Esophagus muscularis mucosa (tissue), 4 donors: ENCODE results near the gene LRP2.

ENCODE experiments used
- EP300 ChIP-seq: sonication (generic); formaldehyde crosslinking; IDR thresholded peaks from one replicate; pipeline ENCODE4 v1.6.1; 2017; ENCODE audit warnings: antibody characterized with exemption
- POLR2A ChIP-seq: fragments of 450-650 bp; IDR thresholded peaks from one replicate; pipeline ENCODE4 v1.6.1; 2017; ENCODE audit warnings: antibody characterized with exemption, moderate library complexity, mild to moderate bottlenecking, low read depth
- POLR2AphosphoS5 ChIP-seq, 2 donors: sonication (generic); formaldehyde crosslinking; IDR thresholded peaks; one replicate each; pipeline ENCODE4 v1.6.1; 2017; ENCODE audit warnings: antibody characterized with exemption in 2 of 2
- TF ChIP-seq, protein P1 (sequence below), 3 experiments: fragments of 200-600 bp in 2 of 3; fragments of 450-650 bp in 1 of 3; sonication (generic) in 2 of 3; IDR thresholded peaks; one replicate each; pipeline ENCODE4 v1.5.1; 2017 to 2019; ENCODE audit warnings: antibody characterized with exemption in 3 of 3, mild to moderate bottlenecking in 2 of 3, moderate library complexity in 1 of 3

DNA sequence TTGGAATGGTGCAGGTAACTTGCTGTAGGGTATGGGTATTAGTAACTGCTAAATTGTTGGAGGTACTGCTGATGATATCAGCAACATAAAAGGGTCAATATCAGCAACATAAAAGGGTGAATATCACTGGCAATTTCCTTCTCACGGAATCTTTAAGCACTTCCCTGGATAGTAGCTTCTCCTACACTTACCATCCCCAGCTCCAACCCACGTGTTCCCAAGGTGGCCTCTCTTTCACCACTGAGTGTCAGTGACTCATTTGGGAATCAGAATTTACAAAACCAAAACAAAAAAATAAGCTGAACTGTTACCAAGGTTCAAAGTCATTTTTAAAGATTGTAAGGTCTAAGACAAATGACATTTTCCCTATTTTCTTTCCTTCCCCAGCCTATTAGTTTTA lies 70.8 kb downstream of the LRP2 start:
- TF ChIP-seq, protein P1, sequence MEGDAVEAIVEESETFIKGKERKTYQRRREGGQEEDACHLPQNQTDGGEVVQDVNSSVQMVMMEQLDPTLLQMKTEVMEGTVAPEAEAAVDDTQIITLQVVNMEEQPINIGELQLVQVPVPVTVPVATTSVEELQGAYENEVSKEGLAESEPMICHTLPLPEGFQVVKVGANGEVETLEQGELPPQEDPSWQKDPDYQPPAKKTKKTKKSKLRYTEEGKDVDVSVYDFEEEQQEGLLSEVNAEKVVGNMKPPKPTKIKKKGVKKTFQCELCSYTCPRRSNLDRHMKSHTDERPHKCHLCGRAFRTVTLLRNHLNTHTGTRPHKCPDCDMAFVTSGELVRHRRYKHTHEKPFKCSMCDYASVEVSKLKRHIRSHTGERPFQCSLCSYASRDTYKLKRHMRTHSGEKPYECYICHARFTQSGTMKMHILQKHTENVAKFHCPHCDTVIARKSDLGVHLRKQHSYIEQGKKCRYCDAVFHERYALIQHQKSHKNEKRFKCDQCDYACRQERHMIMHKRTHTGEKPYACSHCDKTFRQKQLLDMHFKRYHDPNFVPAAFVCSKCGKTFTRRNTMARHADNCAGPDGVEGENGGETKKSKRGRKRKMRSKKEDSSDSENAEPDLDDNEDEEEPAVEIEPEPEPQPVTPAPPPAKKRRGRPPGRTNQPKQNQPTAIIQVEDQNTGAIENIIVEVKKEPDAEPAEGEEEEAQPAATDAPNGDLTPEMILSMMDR (IDR thresholded peaks at IDR 0.05) = no peak
- TF ChIP-seq POLR2A (no peak), EP300 (no peak), POLR2AphosphoS5 (IDR thresholded peaks at IDR 0.05) (no peak)
